T-helper 17 cell (primary cell): ENCODE results near the gene PPARD. TPM values are rescaled to one million over a fixed set of nuclear protein-coding genes. Genes with fewer than 3 reads are reported as not detected.
A peak's percentile ranks its signal among the peaks of the same experiment; 100 is the strongest.

Source experiments
- ATAC-seq: fragments of 150-1000 bp; cut with Tn5 transposase; 2 replicates; pipeline ENCODE4 v1.10.0; 2021; ENCODE audit warnings: mild to moderate bottlenecking, moderate library complexity
- DNase-seq, 3 donors: peaks; one replicate each; pipeline versions ENCODE4 v3.0.0 to v3.0.0-alpha.2; 2020 to 2021
- H3K9me3 ChIP-seq: one replicate; pipeline ENCODE4 v1.7.0; 2013; ENCODE audit warnings: low read length, mild to moderate bottlenecking; ENCODE audit not compliant: control insufficient read depth, poor library complexity, severe bottlenecking
- H3K27ac Mint-ChIP-seq: one replicate; pipeline ENCODE4 v1.8.0; 2022; ENCODE audit warnings: mild to moderate bottlenecking, moderate library complexity, mixed read lengths
- H3K27me3 Mint-ChIP-seq: one replicate; pipeline ENCODE4 v1.8.0; 2022; ENCODE audit warnings: mixed read lengths
- H3K36me3 Mint-ChIP-seq: one replicate; pipeline ENCODE4 v1.8.0; 2022; ENCODE audit warnings: low read depth, mixed read lengths
- H3K4me1 Mint-ChIP-seq: one replicate; pipeline ENCODE4 v1.8.0; 2022; ENCODE audit warnings: mild to moderate bottlenecking, mixed read lengths
- H3K4me3 Mint-ChIP-seq: one replicate; pipeline ENCODE4 v1.8.0; 2022; ENCODE audit warnings: mild to moderate bottlenecking, moderate library complexity, mixed read lengths
- total RNA-seq, 4 donors: library from RNA in 2 of 4; stranded (reverse) in 2 of 4; gene quantifications; one replicate each; pipeline ENCODE4 v1.2.3 and lab custom pipeline; 2022 to 2026

PPARD gene
- total RNA-seq, 2 donors from 2014 or later: 25.0 to 29.9 TPM

GRCh38 chr6:35441205-35441604 is 98.8 kb downstream of the PPARD start:
- Mint-ChIP-seq H3K4me3 (no peak overlapping the region), H3K36me3 (no peaks in the 10 kb centered on the region), H3K27ac (no peak overlapping the region), H3K4me1 (peaks cover 5% of the 10 kb centered on the region), H3K27me3 (no peaks in the 10 kb centered on the region)
- no peaks in the 10 kb centered on the region for H3K9me3 ChIP-seq
- DNase-seq: no peak
- no peak for ATAC-seq

- H3K9me3 ChIP-seq: no peaks in the 10 kb centered on the region
- Mint-ChIP-seq H3K4me3 (no peak overlapping the region), H3K27ac (no peak overlapping the region), H3K36me3 (no peaks in the 10 kb centered on the region), H3K27me3 (no peaks in the 10 kb centered on the region), H3K4me1 (peaks cover 5% of the 10 kb centered on the region)
- no peak for DNase-seq
- ATAC-seq: no peak
Measured at GRCh38 chr6:35441642-35442041, 99.3 kb downstream of the PPARD start.

GRCh38 chr6:35442693-35443092 is 100.3 kb downstream of the PPARD start:
- no peaks in the 10 kb centered on the region for H3K36me3 Mint-ChIP-seq
- DNase-seq (no peak), ATAC-seq (no peak)
- H3K9me3 ChIP-seq: no peaks in the 10 kb centered on the region
- peaks cover 5% of the 10 kb centered on the region for H3K4me1 Mint-ChIP-seq
- no peak overlapping the region for H3K4me3 Mint-ChIP-seq
- no peak overlapping the region for H3K27ac Mint-ChIP-seq
- H3K27me3 Mint-ChIP-seq: no peaks in the 10 kb centered on the region

- Mint-ChIP-seq H3K36me3 (no peaks in the 10 kb centered on the region), H3K4me3 (no peak overlapping the region), H3K27me3 (no peaks in the 10 kb centered on the region), H3K4me1 (peaks cover 5% of the 10 kb centered on the region), H3K27ac (no peak overlapping the region)
- DNase-seq: no peak
- no peaks in the 10 kb centered on the region for H3K9me3 ChIP-seq
- ATAC-seq: no peak
Measured at GRCh38 chr6:35443341-35444030, 101.1 kb downstream of the PPARD start.

GRCh38 chr6:35445691-35446090 is 103.3 kb downstream of the PPARD start:
- DNase-seq (no peak), ATAC-seq (no peak)
- Mint-ChIP-seq H3K4me3 (no peak overlapping the region), H3K27me3 (no peaks in the 10 kb centered on the region), H3K27ac (peak overlapping the region; percentile 43), H3K36me3 (no peaks in the 10 kb centered on the region), H3K4me1 (peaks cover 11% of the 10 kb centered on the region)
- no peaks in the 10 kb centered on the region for H3K9me3 ChIP-seq

GRCh38 chr6:35448191-35448590 is 105.8 kb downstream of the PPARD start:
- H3K36me3 Mint-ChIP-seq: no peaks in the 10 kb centered on the region
- ATAC-seq (no peak), DNase-seq (no peak)
- H3K27ac Mint-ChIP-seq: no peak overlapping the region
- no peak overlapping the region for H3K4me3 Mint-ChIP-seq
- H3K9me3 ChIP-seq: no peaks in the 10 kb centered on the region
- peaks cover 21% of the 10 kb centered on the region for H3K4me1 Mint-ChIP-seq
- no peaks in the 10 kb centered on the region for H3K27me3 Mint-ChIP-seq

GRCh38 chr6:35449287-35449881 is 107.0 kb downstream of the PPARD start:
- H3K27me3 Mint-ChIP-seq: no peaks in the 10 kb centered on the region
- H3K36me3 Mint-ChIP-seq: no peaks in the 10 kb centered on the region
- H3K27ac Mint-ChIP-seq: no peak overlapping the region
- DNase-seq: peak in 1 of 3 donors; percentile 15
- ATAC-seq: peak; percentile 73
- peaks cover 26% of the 10 kb centered on the region for H3K4me1 Mint-ChIP-seq
- H3K4me3 Mint-ChIP-seq: no peak overlapping the region
- H3K9me3 ChIP-seq: no peaks in the 10 kb centered on the region

GRCh38 chr6:35451354-35452182 is 109.2 kb downstream of the PPARD start:
- Mint-ChIP-seq H3K4me3 (peak overlapping the region; percentile 84), H3K27me3 (no peaks in the 10 kb centered on the region), H3K4me1 (peaks cover 29% of the 10 kb centered on the region), H3K27ac (peak overlapping the region; percentile 54), H3K36me3 (peaks cover 6% of the 10 kb centered on the region)
- H3K9me3 ChIP-seq: no peaks in the 10 kb centered on the region
- DNase-seq (no peak), ATAC-seq (no peak)

GRCh38 chr6:35452183-35453090 is 110.1 kb downstream of the PPARD start, which contains the start of gene FANCE:
Gene FANCE, plus strand, starts transcription at chr6:35452338. Its CDS starts 208 bp downstream, at chr6:35452546.
- H3K9me3 ChIP-seq: no peaks in the 10 kb centered on the region
- peak within 1 kb of the TSS; percentile 54 for H3K27ac Mint-ChIP-seq
- peaks cover 6% of the 10 kb centered on the region for H3K36me3 Mint-ChIP-seq
- peak within 1 kb of the TSS; percentile 84 for H3K4me3 Mint-ChIP-seq
- H3K27me3 Mint-ChIP-seq: no peaks in the 10 kb centered on the region
- DNase-seq (peak; percentile 67 to 86 (median 84)), ATAC-seq (peak; percentile 85)
- H3K4me1 Mint-ChIP-seq: peaks cover 29% of the 10 kb centered on the region

GRCh38 chr6:35453236-35453635 is 110.9 kb downstream of the PPARD start:
- Mint-ChIP-seq H3K27ac (no peak overlapping the region), H3K4me1 (peaks cover 29% of the 10 kb centered on the region), H3K36me3 (peaks cover 6% of the 10 kb centered on the region), H3K27me3 (no peaks in the 10 kb centered on the region), H3K4me3 (peak overlapping the region; percentile 84)
- DNase-seq (no peak), ATAC-seq (no peak)
- no peaks in the 10 kb centered on the region for H3K9me3 ChIP-seq

GRCh38 chr6:35454391-35455110 is 112.2 kb downstream of the PPARD start:
- H3K27ac Mint-ChIP-seq: peak overlapping the region; percentile 62
- H3K27me3 Mint-ChIP-seq: no peaks in the 10 kb centered on the region
- H3K9me3 ChIP-seq: no peaks in the 10 kb centered on the region
- H3K4me3 Mint-ChIP-seq: no peak overlapping the region
- H3K4me1 Mint-ChIP-seq: peaks cover 26% of the 10 kb centered on the region
- H3K36me3 Mint-ChIP-seq: peaks cover 10% of the 10 kb centered on the region
- ATAC-seq (no peak), DNase-seq (no peak)

- DNase-seq: no peak
- no peaks in the 10 kb centered on the region for H3K27me3 Mint-ChIP-seq
- peak overlapping the region; percentile 70 for H3K27ac Mint-ChIP-seq
- no peak overlapping the region for H3K4me3 Mint-ChIP-seq
- H3K4me1 Mint-ChIP-seq: peaks cover 15% of the 10 kb centered on the region
- H3K9me3 ChIP-seq: no peaks in the 10 kb centered on the region
- no peak for ATAC-seq
- peaks cover 13% of the 10 kb centered on the region for H3K36me3 Mint-ChIP-seq
Measured at GRCh38 chr6:35457907-35458306, 115.5 kb downstream of the PPARD start.
